PC-3 (cell line): Measurements from ENCODE around the gene MYLK. TPM values are rescaled to one million over a fixed set of nuclear protein-coding genes. Genes with fewer than 3 reads are reported as not detected.

Source experiments
- ATAC-seq: fragments of 200-7000 bp; cut with Tn5 transposase; 2 replicates; pipeline ENCODE4 v1.9.1; 2020; ENCODE audit warnings: mild to moderate bottlenecking, moderate library complexity
- BruUV-seq: library from RNA; stranded (reverse); fragments of 400-500 nt; replicated peaks from 2 replicates; lab custom pipeline; 2021; lab: Mats Ljungman, UMichigan
- CTCF ChIA-PET: fragments of 300-600 bp; sonication (Branson Sonifier 250); formaldehyde crosslinking; loops from one replicate; lab custom pipeline; 2022; ENCODE audit warnings: antibody characterized with exemption; lab: Charles Lee
- POLR2A ChIA-PET: fragments of 300-600 bp; sonication (Branson Sonifier 250); formaldehyde crosslinking; loops from one replicate; lab custom pipeline; 2022; ENCODE audit warnings: antibody characterized with exemption; ENCODE audit not compliant: unreplicated experiment; lab: Charles Lee
- DNase-seq: peaks from one replicate; pipeline ENCODE4 v3.0.0-alpha.2; 2015
- H2AFZ ChIP-seq: fragments of 300-600 bp; sonication (generic); 2 replicates; pipeline ENCODE4 v1.6.0; 2016; ENCODE audit warnings: antibody characterized with exemption, low read length
- H3F3A ChIP-seq: fragments of 300-600 bp; sonication (generic); one replicate; pipeline ENCODE4 v1.6.0; 2017; ENCODE audit warnings: antibody characterized with exemption, low read length, control low read depth, mild to moderate bottlenecking; ENCODE audit not compliant: unreplicated experiment
- H3K27ac ChIP-seq: fragments of 300-600 bp; sonication (generic); 2 replicates; pipeline ENCODE4 v1.5.1; 2016; ENCODE audit warnings: mild to moderate bottlenecking, low read length
- H3K27me3 ChIP-seq: fragments of 300-600 bp; sonication (generic); 2 replicates; pipeline ENCODE4 v1.6.1; 2016; ENCODE audit warnings: low read length, mixed read lengths
- H3K36me3 ChIP-seq: fragments of 300-600 bp; sonication (generic); 2 replicates; pipeline ENCODE4 v1.6.1; 2016; ENCODE audit warnings: low read depth, mixed run types, low read length, mixed read lengths
- H3K4me1 ChIP-seq: fragments of 300-600 bp; sonication (generic); 2 replicates; pipeline ENCODE4 v1.5.1; 2016; ENCODE audit warnings: low read length; ENCODE audit not compliant: insufficient read depth
- H3K4me2 ChIP-seq: fragments of 300-600 bp; sonication (generic); 2 replicates; pipeline ENCODE4 v1.6.0; 2016; ENCODE audit warnings: low read length
- H3K4me3 ChIP-seq: fragments of 300-600 bp; sonication (generic); 2 replicates; pipeline ENCODE4 v1.5.1; 2016; ENCODE audit warnings: mild to moderate bottlenecking, low read length, mixed read lengths
- H3K79me2 ChIP-seq: fragments of 300-600 bp; sonication (generic); 2 replicates; pipeline ENCODE4 v1.6.1; 2017; ENCODE audit warnings: low read length, mixed read lengths
- H3K9ac ChIP-seq: fragments of 300-600 bp; sonication (generic); 2 replicates; pipeline ENCODE4 v1.6.0; 2016; ENCODE audit warnings: mild to moderate bottlenecking, low read length
- H3K9me2 ChIP-seq: fragments of 300-600 bp; sonication (generic); replicated peaks from 2 replicates; pipeline ENCODE4 v1.6.1; 2016; ENCODE audit warnings: mixed run types, low read length, mixed read lengths
- H3K9me3 ChIP-seq: fragments of 300-600 bp; sonication (generic); 2 replicates; pipeline ENCODE4 v1.6.1; 2016; ENCODE audit warnings: low read length, mixed read lengths
- H4K20me1 ChIP-seq: fragments of 300-600 bp; sonication (generic); 2 replicates; pipeline ENCODE4 v1.6.1; 2016; ENCODE audit warnings: low read length, mixed read lengths
- CTCF ChIP-seq: fragments of 300-600 bp; sonication (generic); conservative IDR thresholded peaks from 2 replicates; pipeline ENCODE4 v1.5.1; 2017; ENCODE audit warnings: antibody characterized with exemption, low read depth, mild to moderate bottlenecking, low read length
- EZH2 ChIP-seq: fragments of 300-600 bp; sonication (generic); IDR thresholded peaks from one replicate; pipeline ENCODE4 v1.6.1; 2017; ENCODE audit warnings: antibody characterized with exemption, mild to moderate bottlenecking, low read length; ENCODE audit not compliant: unreplicated experiment
- EZH2phosphoT487 ChIP-seq: fragments of 300-600 bp; sonication (generic); IDR thresholded peaks from 2 replicates; pipeline ENCODE4 v1.6.1; 2018; ENCODE audit warnings: mild to moderate bottlenecking, antibody characterized with exemption, low read length, borderline replicate concordance
- intact Hi-C: fragments of 100-400 bp; cut with micrococcal nuclease; formaldehyde crosslinking; loops from 2 replicates; pipeline ENCODE4 v1.9.0; 2023
- total RNA-seq: library from RNA; depleted of rRNA; stranded (reverse); fragments of >200 nt; gene quantifications from 2 replicates; pipeline ENCODE4 v1.2.3, GENCODE V29; 2014

MYLK gene
- total RNA-seq, 1 experiment from 2014 or later: 6.9 TPM

- CTCF ChIA-PET: interaction anchor here (0.6 kb wide), 2 partner anchors 40 to 53 kb away, joined by 3 read pairs; partner anchors contain the start of gene CCDC14
- Histone ChIP-seq H3K4me1 (no peaks in the 10 kb centered on the region), H3K4me3 (no peak overlapping the region), H3K36me3 (no peaks in the 10 kb centered on the region), H4K20me1 (no peaks in the 10 kb centered on the region), H3F3A (no peaks in the 10 kb centered on the region), H3K9me2 (no peaks in the 10 kb centered on the region), H3K9me3 (no peaks in the 10 kb centered on the region), H3K4me2 (no peak overlapping the region), H3K9ac (no peak overlapping the region), H2AFZ (no peak overlapping the region), H3K79me2 (no peaks in the 10 kb centered on the region), H3K27ac (no peak overlapping the region), H3K27me3 (no peaks in the 10 kb centered on the region)
- no TSS peak for BruUV-seq
- DNase-seq (no peak), ATAC-seq (no peak)
- no peak for TF ChIP-seq EZH2phosphoT487
- TF ChIP-seq CTCF: peak; percentile 29; the same call in 1 of the 2 replicates
- intact Hi-C loops: no loop called here
- POLR2A ChIA-PET: no interaction called here
Observed at GRCh38 chr3:123907720-123908119, 23.6 kb upstream of the MYLK start.

- BruUV-seq: no TSS peak
- DNase-seq: peak; percentile 43
- Histone ChIP-seq H3K4me2 (no peak overlapping the region), H3K4me3 (no peak overlapping the region), H3K9me2 (no peaks in the 10 kb centered on the region), H3K4me1 (peaks cover 5% of the 10 kb centered on the region; the same call in 1 of the 2 replicates), H3K36me3 (no peaks in the 10 kb centered on the region), H4K20me1 (no peaks in the 10 kb centered on the region), H3K9ac (no peak overlapping the region), H3K9me3 (peaks cover 2% of the 10 kb centered on the region; the same call in 1 of the 2 replicates), H3F3A (no peaks in the 10 kb centered on the region), H3K79me2 (no peaks in the 10 kb centered on the region), H3K27ac (no peak overlapping the region), H3K27me3 (no peaks in the 10 kb centered on the region), H2AFZ (no peak overlapping the region)
- no peak for ATAC-seq
- intact Hi-C loops: no loop called here
- no peak for TF ChIP-seq EZH2
- no peak for TF ChIP-seq EZH2phosphoT487
- TF ChIP-seq CTCF: no peak
- POLR2A ChIA-PET: no interaction called here
- CTCF ChIA-PET: no interaction called here
Observed at GRCh38 chr3:123899300-123899865, 15.3 kb upstream of the MYLK start.

- DNase-seq: no peak
- intact Hi-C loops: no loop called here
- Histone ChIP-seq H3F3A (no peaks in the 10 kb centered on the region), H3K27ac (no peak overlapping the region), H4K20me1 (no peaks in the 10 kb centered on the region), H2AFZ (no peak overlapping the region), H3K9me3 (peaks cover 19% of the 10 kb centered on the region), H3K9ac (no peak overlapping the region), H3K36me3 (no peaks in the 10 kb centered on the region), H3K4me3 (no peak overlapping the region), H3K4me1 (no peaks in the 10 kb centered on the region), H3K4me2 (no peak overlapping the region), H3K79me2 (no peaks in the 10 kb centered on the region), H3K9me2 (no peaks in the 10 kb centered on the region), H3K27me3 (no peaks in the 10 kb centered on the region)
- TF ChIP-seq EZH2phosphoT487 (no peak), EZH2 (no peak)
- no peak for ATAC-seq
- BruUV-seq: no TSS peak
- POLR2A ChIA-PET: no interaction called here
- CTCF ChIA-PET: no interaction called here
Observed at GRCh38 chr3:123893012-123893411, 8.9 kb upstream of the MYLK start.
